Coronary artery (tissue), 2 donors: ENCODE results near the gene E2F3.

ENCODE experiments used
- DNase-seq: peaks from one replicate; pipeline ENCODE4 v3.0.0-alpha.2; 2017; ENCODE audit warnings: low spot score
- H3K27ac ChIP-seq, 2 donors: fragments of 200-600 bp; sonication (generic); one replicate each; pipeline ENCODE4 v1.5.1; 2016 to 2019
- H3K4me3 ChIP-seq: fragments of 200-600 bp; sonication (generic); 2 replicates; pipeline ENCODE4 v1.5.1; 2016; ENCODE audit warnings: mild to moderate bottlenecking, moderate library complexity
- TF ChIP-seq, protein P1 (sequence below): fragments of 200-600 bp; sonication (generic); IDR thresholded peaks from one replicate; pipeline ENCODE4 v1.5.1; 2019; ENCODE audit warnings: antibody characterized with exemption

E2F3 gene

DNA sequence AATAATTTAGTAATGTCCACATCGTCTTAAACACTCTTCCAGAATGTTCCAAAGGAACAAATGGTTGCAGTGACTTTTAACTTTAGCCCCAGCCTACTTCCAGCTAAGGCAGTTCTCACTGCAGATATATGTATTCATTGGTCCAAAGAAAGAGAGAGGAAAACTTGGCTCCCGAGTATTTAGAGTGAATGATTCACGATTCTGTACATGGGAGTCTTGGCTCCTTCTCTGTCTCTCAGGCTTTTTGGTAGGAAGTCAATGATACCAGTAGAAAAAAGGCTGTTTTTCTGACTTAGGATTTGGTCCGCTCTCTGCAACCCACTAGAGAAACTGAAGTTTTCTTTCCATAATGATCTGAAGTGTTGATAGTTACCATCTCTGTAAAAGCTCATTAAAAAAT is 38.6 kb downstream of the E2F3 start:
- peak overlapping the region; percentile 60 to 70 for H3K27ac ChIP-seq
- TF ChIP-seq, protein P1, sequence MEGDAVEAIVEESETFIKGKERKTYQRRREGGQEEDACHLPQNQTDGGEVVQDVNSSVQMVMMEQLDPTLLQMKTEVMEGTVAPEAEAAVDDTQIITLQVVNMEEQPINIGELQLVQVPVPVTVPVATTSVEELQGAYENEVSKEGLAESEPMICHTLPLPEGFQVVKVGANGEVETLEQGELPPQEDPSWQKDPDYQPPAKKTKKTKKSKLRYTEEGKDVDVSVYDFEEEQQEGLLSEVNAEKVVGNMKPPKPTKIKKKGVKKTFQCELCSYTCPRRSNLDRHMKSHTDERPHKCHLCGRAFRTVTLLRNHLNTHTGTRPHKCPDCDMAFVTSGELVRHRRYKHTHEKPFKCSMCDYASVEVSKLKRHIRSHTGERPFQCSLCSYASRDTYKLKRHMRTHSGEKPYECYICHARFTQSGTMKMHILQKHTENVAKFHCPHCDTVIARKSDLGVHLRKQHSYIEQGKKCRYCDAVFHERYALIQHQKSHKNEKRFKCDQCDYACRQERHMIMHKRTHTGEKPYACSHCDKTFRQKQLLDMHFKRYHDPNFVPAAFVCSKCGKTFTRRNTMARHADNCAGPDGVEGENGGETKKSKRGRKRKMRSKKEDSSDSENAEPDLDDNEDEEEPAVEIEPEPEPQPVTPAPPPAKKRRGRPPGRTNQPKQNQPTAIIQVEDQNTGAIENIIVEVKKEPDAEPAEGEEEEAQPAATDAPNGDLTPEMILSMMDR: no peak
- H3K4me3 ChIP-seq: no peak overlapping the region
- no peak for DNase-seq

DNA sequence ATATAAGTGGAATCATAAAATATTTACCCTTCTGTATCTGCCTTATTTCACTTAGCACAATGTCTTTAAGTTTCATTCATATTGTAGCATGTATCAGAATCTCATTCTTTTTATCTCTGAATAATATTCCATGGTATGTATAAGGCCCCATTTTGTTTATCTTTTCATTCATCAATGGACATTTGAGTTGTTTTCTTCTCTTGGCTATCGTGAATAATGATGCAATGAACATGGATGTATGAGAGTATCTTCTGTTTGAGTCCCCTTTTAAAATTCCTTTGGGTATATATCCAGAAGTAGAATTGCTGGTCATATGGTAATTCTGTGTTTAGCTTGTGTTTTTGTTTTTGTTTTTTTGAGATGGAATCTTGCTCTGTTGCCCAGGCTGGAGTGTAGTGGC is 39.6 kb downstream of the E2F3 start:
- no peak for DNase-seq
- no peak overlapping the region for H3K4me3 ChIP-seq
- H3K27ac ChIP-seq: peak overlapping the region in 1 of 2 donors; percentile 70
- TF ChIP-seq, protein P1: no peak

DNA sequence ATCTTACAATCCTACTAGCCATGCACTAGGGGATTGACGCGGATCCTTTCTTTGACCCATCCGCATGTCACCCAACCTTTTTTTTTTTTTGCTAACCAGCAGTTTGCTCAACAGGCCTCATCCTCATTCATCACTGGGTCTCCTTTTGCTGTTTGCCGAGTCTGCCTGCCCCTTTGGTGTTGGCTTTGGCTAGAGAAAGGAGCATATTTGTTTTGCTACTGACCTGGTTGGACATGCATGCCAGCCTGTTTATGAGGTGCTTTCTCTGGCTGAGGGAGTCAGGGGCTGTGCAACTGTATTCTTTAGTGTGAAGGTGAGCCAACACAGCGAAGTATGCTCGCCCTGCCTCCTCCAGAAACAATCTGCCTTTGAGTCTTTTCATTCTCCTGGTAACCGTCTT is 40.2 kb downstream of the E2F3 start:
- Histone ChIP-seq H3K27ac (no peak overlapping the region), H3K4me3 (no peak overlapping the region)
- TF ChIP-seq, protein P1: no peak
- no peak for DNase-seq

DNA sequence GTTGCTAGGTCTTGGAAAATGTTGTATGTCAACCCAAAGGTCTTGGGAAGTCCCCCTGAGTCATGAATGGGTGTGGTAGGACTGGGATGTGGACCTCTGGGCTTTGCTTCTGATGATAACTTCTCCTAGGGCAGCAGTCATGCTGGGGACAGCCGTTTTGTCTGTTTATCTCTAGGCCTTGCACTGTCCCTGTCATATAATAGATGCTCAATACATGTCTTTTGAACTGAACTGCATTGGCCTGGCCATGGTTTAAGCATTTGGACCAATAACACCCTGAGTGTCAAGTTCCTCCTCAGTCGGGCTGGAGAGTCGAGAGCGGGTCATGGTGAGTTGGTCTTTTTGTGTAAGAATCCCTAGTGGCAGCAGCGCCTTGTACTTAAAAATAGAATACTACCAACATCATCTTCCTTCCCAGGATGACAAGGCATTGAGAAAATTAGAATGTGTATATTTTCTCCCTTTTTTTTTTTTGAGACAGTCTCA is 43.1 kb downstream of the E2F3 start:
- no peak for DNase-seq
- no peak overlapping the region for H3K27ac ChIP-seq
- TF ChIP-seq, protein P1: no peak
- no peak overlapping the region for H3K4me3 ChIP-seq

DNA sequence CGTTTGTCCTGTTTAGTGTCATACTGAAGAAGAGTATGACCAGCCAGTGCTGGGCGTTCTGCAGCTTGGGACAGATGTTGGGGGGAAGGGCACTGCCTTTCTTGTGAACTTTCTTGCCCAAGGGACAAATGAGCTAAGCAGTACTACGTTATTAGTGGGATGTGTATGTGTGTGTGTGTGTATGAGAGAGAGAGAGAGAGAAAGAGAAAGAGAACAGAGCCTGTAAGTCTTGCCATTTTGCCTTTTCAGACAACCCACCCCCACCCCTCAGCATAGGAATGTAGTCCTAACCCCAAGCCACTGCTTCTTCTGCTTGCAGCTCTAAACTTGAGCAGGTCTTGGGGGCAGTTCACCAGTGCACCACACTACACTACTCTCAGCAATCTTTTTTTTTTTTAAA is 45.5 kb downstream of the E2F3 start:
- Histone ChIP-seq H3K4me3 (no peak overlapping the region), H3K27ac (no peak overlapping the region)
- no peak for DNase-seq
- TF ChIP-seq, protein P1: no peak

DNA sequence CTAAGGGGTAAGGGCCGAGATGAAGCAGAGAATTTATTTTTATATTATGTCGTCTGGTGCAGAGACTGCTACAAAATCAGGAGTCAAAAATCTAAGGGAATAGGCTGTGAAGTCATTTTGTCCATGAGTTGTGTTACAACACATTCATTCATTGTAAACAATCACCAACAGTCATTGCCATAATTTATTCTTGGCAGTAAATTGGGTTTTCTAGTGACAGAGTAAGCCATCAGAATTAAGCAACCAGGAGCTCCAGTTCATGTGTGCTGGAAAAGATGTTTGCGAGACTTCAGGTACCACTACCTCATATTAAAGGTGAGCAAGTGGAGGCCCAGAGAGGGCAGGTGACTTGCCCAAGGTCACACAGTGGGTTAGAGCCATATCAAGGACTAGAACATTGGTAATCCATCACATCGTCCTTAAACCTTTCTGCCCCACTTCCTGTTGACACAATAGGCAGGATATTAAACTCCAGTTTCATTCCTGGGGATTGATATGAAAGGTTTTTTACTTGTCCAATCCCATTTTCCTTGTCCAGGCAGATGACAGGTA is 46.0 kb downstream of the E2F3 start:
- no peak overlapping the region for H3K4me3 ChIP-seq
- H3K27ac ChIP-seq: no peak overlapping the region
- no peak for DNase-seq
- TF ChIP-seq, protein P1: no peak

DNA sequence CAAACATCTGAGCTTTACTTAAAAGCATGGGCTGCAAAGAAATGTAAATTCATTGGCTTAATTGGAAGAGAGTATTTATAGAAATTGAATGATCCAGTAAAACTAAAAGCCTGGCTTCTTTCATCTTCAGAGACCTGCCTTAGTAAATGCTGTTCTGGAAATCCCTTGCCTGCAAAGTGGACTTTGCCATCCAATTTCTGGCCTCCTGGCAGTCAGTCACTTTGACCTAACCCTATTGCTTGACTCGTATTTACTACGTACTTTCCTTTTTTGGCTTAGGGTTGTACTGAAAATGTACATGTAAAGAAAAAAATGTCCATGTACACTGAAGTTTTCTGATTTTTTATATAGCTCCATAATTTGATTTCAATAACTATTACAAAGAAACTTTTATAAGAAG is 47.1 kb downstream of the E2F3 start:
- no peak overlapping the region for H3K4me3 ChIP-seq
- H3K27ac ChIP-seq: no peak overlapping the region
- no peak for DNase-seq
- TF ChIP-seq, protein P1: no peak
